Activated naive CD4-positive, alpha-beta T cell treated with anti-CD3 and anti-CD28 coated beads, Interleukin-2, amount 10 ng/mL, durations not matched to agents 7 days and 5 days (primary cell): ENCODE data around the gene SBF1.
A peak's percentile ranks its signal among the peaks of the same experiment; 100 is the strongest.

Experiments
- CTCF ChIA-PET: fragments of 350-600 bp; sonication (Branson Sonifier 250); formaldehyde crosslinking; loops from one replicate; lab custom pipeline; 2021; ENCODE audit warnings: antibody characterized with exemption; lab: Charles Lee
- DNase-seq: peaks from one replicate; pipeline ENCODE4 v3.0.0-alpha.2; 2020
- H3K27ac Mint-ChIP-seq: one replicate; pipeline ENCODE4 v1.8.0; 2021; ENCODE audit warnings: mild to moderate bottlenecking, moderate library complexity, mixed read lengths
- H3K27me3 Mint-ChIP-seq: one replicate; pipeline ENCODE4 v1.8.0; 2021; ENCODE audit warnings: mild to moderate bottlenecking, mixed read lengths
- H3K36me3 Mint-ChIP-seq: one replicate; pipeline ENCODE4 v1.8.0; 2021; ENCODE audit warnings: mixed read lengths
- H3K4me1 Mint-ChIP-seq: one replicate; pipeline ENCODE4 v1.8.0; 2021; ENCODE audit warnings: mixed read lengths
- H3K4me3 Mint-ChIP-seq: one replicate; pipeline ENCODE4 v1.8.0; 2021; ENCODE audit warnings: mild to moderate bottlenecking, moderate library complexity, mixed read lengths
- H3K9me3 Mint-ChIP-seq: one replicate; pipeline ENCODE4 v1.8.0; 2021; ENCODE audit warnings: mixed read lengths

SBF1 gene

DNA sequence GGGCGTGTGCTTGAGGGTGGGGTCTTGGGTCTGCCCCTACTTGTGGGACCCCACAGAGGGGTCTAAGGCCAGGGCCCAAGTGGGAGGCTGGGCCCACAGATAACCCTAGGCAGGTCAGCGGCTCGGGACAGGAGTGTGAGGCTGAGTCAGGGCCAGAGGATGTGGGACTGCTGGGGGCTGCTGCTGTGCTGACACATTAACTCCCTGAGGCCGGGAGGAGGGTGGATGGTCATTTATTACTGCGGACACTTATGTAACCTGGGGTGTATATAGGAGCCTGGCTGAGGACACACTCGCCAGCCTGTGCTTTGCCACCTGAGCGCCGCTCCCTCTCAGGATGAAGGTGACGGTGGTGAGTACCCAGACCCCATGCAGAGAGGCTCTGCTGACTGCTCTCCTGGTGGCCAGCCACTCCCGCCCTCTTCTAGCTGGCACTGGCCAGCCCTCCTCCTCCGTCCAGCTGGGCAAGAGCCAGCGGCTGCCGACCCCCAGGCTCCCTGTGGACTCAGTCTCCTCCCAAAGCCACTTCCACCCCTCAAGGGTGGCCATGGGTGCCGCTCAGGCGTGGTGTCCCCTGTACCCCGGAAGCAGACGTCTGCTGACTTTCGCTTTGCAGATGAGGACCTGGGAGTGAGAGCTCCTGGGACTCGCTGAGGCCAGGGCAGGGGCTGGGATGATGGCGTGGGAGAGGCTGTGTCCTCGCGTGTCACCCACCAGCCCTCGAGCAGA, 11.9 kb upstream of the SBF1 start, which contains the start of gene MIOX:
MIOX (plus strand) TSS at position 299 of the 729 bp plus-strand sequence; CDS start at position 338, 39 bp downstream.
- Mint-ChIP-seq H3K36me3 (no peaks in the 10 kb centered on the region), H3K27me3 (peaks cover 50% of the 10 kb centered on the region), H3K4me1 (peaks cover 16% of the 10 kb centered on the region), H3K4me3 (no peak within 1 kb of the TSS), H3K27ac (peak within 1 kb of the TSS; percentile 58), H3K9me3 (no peaks in the 10 kb centered on the region)
- CTCF ChIA-PET: interaction anchor here (0.7 to 2.0 kb wide), 2 partner anchors 11 to 12 kb away, joined by 4 to 10 read pairs; no protein-coding TSS in a partner anchor
- no peak for DNase-seq

DNA sequence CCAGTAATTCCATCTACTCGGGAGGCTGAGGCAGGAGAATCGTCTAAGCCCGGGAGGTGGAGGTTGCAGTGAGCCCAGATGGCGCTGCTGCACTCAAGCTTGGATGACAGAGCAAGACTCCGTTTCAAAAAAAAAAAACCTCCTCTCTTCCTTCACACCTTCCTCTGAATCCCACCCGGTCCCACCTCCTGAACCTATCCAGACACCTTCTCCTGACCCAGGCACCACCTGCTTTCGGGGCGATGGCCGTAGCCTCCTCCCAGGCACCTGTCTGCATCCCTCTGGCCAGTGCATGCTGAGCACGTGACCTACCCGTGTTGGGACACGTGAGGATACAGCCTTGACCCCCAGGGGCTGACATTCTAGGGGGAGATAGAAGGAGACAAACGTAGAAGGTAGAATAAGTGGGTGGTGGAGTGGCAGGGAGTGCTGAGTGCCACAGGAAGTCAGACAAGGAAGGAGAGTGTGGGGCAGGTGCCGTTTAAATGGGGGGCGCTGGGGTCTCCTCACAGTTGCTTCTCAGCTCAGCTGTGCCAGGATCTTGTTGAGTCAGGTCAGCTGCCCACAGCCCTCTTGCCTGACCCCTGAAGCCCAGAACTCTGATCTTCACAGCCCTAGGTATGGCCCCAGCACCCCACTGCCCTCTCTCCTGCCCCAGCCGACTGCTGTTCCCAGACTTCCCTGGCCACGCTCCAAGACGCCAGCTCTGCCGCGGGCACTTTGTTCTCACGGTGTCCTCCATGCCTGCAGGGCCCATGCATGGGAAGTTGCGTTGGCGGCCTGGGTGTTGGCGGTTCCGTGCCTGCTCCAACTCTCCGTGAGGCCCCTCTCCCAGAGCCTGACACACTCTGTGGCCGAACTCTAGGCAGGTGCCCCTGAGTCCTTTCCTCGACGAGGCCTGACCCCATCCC, 10.6 kb upstream of the SBF1 start:
- CTCF ChIA-PET: interaction anchor here (0.6 to 2.0 kb wide), 2 partner anchors 12 to 31 kb away, joined by 3 to 10 read pairs; no protein-coding TSS in a partner anchor
- Mint-ChIP-seq H3K4me1 (peaks cover 10% of the 10 kb centered on the region), H3K27me3 (peaks cover 46% of the 10 kb centered on the region), H3K27ac (no peak overlapping the region), H3K36me3 (no peaks in the 10 kb centered on the region), H3K9me3 (no peaks in the 10 kb centered on the region), H3K4me3 (no peak overlapping the region)
- no peak for DNase-seq

DNA sequence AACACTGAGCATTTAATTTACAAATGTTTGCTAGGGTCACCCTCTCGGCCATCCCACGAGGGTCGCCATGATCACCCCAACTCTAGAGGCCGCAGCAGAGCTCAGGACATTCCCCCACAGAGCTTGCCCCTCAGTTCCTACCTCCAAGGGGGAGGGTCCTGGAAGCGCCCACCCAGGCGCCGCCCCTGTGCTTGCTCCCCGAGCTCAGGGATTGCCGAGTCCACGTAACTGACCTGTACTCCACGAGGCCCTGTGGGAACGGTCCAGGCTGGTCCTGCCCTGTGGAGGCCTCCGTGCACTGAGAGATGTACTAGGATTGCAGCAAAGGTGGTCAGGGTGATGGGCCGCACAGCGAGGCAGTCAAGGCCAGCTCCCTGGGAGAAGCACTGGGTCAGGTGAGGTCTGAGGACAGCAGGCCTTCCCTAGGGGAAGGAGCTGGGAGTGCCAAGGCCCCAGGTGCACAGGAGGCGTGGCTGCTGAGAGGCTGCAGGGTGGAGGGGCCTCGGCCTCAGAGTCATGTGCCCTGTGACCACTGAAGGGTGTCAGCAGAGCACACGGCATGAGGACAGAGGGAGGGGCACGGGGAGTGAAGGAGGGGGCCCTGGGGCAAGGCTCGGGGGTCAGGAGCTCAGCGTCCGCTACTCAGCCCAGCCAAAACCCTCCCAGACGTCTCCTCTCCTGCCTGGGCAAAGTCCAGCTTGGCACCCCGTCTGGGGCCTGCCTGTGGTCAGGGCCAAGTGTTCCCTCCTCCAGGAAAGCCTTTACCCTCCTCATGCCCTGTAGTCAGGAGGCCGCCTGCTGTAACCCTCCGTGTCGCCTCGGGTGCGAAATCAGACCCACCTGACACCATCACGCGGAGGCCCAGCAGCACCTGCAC, 9.4 kb upstream of the SBF1 start:
- H3K4me3 Mint-ChIP-seq: no peak overlapping the region

DNA sequence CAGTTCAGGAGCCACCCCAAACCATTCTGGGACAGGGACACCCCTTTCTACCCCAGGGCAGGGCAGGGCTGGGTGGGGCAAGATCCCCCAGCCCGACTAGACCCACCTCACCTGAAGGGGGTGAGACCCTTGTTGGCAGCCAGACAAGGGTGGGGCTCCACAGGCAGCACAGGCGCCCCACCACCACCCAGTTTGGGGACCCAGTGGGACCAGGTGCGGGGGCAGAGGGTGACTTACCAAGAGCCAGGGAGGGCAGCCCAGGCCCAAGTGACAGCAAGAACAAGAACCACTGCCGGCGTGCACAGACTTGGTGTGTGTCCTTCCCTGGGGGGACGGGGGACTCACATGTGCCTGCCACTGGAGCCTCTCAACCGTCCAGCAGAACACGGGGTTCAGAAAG, 8.7 kb upstream of the SBF1 start:
- Mint-ChIP-seq H3K27ac (no peak overlapping the region), H3K36me3 (no peaks in the 10 kb centered on the region), H3K27me3 (peaks cover 65% of the 10 kb centered on the region), H3K4me1 (peaks cover 15% of the 10 kb centered on the region), H3K4me3 (no peak overlapping the region), H3K9me3 (no peaks in the 10 kb centered on the region)
- no peak for DNase-seq
- CTCF ChIA-PET: interaction anchor here (0.8 to 1.8 kb wide), 3 partner anchors 10 to 14 kb away, joined by 3 to 5 read pairs (median 4); no protein-coding TSS in a partner anchor

More for the DNA sequence above, 9.4 kb upstream of the SBF1 start:
- Mint-ChIP-seq H3K4me1 (peaks cover 15% of the 10 kb centered on the region), H3K9me3 (no peaks in the 10 kb centered on the region), H3K36me3 (no peaks in the 10 kb centered on the region), H3K27me3 (peaks cover 59% of the 10 kb centered on the region), H3K27ac (no peak overlapping the region)
- no peak for DNase-seq
- CTCF ChIA-PET: interaction anchor here (1.0 kb wide), 1 partner anchor 10 kb away, joined by 4 read pairs; no protein-coding TSS in a partner anchor

DNA sequence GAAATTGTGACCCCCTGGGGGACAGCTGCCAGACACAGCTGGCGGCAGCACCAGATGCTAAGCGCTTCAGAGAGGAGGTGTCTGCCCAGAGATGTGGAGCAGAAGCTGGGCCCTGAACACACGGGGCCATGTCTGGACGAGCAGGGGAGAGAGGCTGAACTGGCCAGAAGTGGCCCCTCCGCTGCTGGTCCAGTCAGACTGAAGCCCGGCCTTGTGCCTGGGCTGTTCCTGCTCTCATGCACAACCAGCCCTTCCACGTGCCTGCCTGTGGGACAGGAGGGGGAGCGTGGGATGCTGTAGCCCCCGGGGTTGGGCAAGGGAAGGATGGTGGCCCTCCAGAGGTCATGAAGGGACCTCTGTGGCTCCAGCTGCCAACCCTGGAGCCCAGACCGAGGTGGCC, 8.3 kb upstream of the SBF1 start:
- CTCF ChIA-PET: interaction anchor here (0.8 to 1.8 kb wide), 2 partner anchors 10 to 15 kb away, joined by 3 to 5 read pairs; no protein-coding TSS in a partner anchor

DNA sequence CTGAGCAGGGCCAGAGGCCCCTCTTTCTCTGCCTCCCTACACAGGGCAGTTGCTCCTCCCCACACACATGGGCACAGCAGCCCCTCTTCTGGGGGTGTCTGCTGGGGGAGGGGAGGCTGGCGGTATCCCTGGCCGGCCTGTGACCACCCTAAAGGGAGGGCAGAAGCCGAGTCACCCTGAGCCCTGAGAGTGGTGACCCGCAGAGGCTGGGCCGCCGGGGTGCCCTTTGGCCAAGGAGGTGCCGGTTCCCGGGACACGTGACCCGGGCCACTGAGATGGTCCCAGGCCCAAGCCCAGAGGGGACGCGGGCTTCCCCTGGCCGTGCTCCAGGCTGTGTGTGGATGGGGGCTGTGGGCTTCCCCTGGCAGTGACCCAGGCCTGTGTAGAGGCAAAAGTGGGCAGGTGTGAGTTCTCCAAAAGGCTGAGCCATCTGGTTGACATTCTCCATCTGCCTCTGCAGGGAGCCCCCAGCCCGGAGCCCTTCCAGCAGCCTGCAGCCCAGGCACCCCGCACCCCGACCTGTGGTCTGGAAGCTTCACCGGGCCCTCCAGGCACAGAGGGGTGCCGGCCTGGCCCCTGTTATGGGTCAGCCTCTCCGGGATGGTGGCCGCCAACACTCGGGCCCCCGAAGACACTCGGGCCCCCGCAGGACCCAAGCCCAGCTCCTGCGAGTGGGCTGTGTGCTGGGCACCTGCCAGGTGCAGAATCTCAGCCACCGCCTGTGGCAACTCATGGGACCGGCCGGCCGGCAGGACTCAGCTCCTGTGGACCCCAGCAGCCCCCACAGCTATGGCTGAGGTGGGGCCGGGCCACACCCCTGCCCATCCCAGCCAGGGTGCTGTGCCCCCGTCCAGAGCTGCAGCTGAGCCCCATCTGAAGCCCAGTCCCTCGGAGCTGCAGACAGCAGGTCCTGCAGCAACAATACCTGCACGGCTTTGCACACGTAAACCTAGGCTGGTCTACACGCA, 7.6 kb upstream of the SBF1 start:
- H3K27ac Mint-ChIP-seq: no peak overlapping the region
- no peaks in the 10 kb centered on the region for H3K36me3 Mint-ChIP-seq
- H3K4me1 Mint-ChIP-seq: peaks cover 15% of the 10 kb centered on the region
- peak overlapping the region; percentile 75 for H3K4me3 Mint-ChIP-seq
- CTCF ChIA-PET: interaction anchor here (0.8 to 1.8 kb wide), 2 partner anchors 9 to 16 kb away, joined by 3 to 5 read pairs; no protein-coding TSS in a partner anchor
- peaks cover 68% of the 10 kb centered on the region for H3K27me3 Mint-ChIP-seq
- DNase-seq: no peak
- H3K9me3 Mint-ChIP-seq: no peaks in the 10 kb centered on the region

More for the DNA sequence above, 8.3 kb upstream of the SBF1 start:
- Mint-ChIP-seq H3K9me3 (no peaks in the 10 kb centered on the region), H3K4me3 (peak overlapping the region; percentile 50), H3K4me1 (peaks cover 15% of the 10 kb centered on the region), H3K27me3 (peaks cover 68% of the 10 kb centered on the region), H3K36me3 (no peaks in the 10 kb centered on the region), H3K27ac (no peak overlapping the region)
- DNase-seq: no peak

DNA sequence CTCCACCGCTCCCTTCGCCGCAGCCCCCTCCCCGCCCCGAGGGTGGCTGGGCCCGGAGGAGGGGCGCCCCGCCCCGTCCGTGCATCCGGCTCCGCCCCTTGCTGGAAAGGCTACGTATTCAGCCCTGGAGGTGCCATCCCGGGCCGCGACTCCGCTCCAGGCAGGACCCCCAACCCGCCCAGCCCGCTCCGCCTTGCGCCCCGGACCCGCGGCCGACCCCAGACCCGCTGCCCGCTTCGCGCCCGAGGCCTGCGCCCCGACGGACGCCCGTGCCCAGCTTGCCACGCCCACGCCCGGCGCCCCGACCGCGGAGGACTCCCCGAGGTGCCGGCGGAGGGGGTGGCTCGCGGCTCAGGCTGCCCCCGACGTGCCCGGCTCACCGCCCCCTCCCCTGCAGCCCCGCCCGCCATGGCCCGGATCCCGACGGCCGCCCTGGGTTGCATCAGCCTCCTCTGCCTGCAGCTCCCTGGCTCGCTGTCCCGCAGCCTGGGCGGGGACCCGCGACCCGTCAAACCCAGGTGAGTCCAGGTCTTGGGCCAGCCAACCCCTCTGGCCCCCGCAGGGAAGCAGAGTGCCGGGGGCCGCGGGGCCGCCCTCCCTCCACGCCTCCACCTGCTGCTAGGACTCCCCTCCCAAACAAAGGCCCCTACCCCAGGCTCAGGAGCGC, 6.7 kb upstream of the SBF1 start, which contains the start of gene ADM2:
ADM2 (plus strand) TSS at position 104 of the 667 bp plus-strand sequence; CDS start at position 409, 305 bp downstream.
- CTCF ChIA-PET: interaction anchor here (1.8 kb wide), 1 partner anchor 16 kb away, joined by 5 read pairs; no protein-coding TSS in a partner anchor
- peaks cover 68% of the 10 kb centered on the region for H3K27me3 Mint-ChIP-seq
- H3K4me3 Mint-ChIP-seq: peak within 1 kb of the TSS; percentile 75
- no peak within 1 kb of the TSS for H3K27ac Mint-ChIP-seq
- peak; percentile 83 for DNase-seq
- no peaks in the 10 kb centered on the region for H3K36me3 Mint-ChIP-seq
- no peaks in the 10 kb centered on the region for H3K9me3 Mint-ChIP-seq
- peaks cover 21% of the 10 kb centered on the region for H3K4me1 Mint-ChIP-seq

DNA sequence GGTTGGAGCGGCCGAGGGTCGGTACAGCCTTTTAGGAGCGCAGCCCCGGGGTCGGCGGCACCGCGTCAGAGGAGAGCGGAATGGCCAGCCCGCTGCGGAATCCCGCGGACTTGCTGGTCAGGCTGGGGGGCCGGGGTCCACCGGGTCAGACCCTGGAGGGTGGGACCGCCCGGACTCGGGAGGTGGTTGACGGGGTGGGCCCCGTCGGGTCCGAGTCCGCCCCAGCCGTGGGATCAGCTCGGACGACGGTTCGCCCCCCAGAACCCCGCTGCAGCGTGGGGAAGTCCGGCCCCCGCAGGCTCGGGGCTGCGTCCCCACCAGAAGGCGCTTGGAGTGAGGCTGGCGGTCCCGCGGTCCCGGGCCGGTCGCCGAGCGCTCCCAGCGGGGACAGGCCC, 6.2 kb upstream of the SBF1 start:
- Mint-ChIP-seq H3K27me3 (peaks cover 64% of the 10 kb centered on the region), H3K4me1 (peaks cover 18% of the 10 kb centered on the region), H3K4me3 (peak overlapping the region; percentile 67), H3K36me3 (no peaks in the 10 kb centered on the region), H3K27ac (no peak overlapping the region), H3K9me3 (no peaks in the 10 kb centered on the region)
- DNase-seq: no peak
- CTCF ChIA-PET: no interaction called here

DNA sequence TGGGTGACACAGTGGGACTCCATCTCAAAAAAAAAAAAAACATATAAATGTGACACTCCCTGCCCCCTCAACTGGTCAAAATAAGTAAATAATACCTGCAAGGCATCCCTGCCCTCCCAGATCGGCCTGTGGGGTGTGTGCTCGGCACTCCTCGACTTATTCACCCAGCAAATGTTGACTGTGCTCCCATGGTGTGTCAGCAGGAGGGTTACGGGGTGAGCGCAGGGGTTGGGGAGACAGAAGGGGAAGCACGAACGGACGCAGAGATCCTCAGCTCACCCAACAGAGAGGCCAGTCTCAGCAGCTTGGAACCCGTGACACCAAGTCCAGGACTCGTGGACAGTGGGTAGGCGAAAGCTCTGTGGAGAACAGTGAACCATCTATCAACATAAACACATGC, 4.9 kb upstream of the SBF1 start:
- no peaks in the 10 kb centered on the region for H3K9me3 Mint-ChIP-seq
- peaks cover 21% of the 10 kb centered on the region for H3K4me1 Mint-ChIP-seq
- peaks cover 54% of the 10 kb centered on the region for H3K27me3 Mint-ChIP-seq
- peak overlapping the region; percentile 52 for H3K27ac Mint-ChIP-seq
- H3K4me3 Mint-ChIP-seq: peak overlapping the region; percentile 60
- DNase-seq: no peak
- CTCF ChIA-PET: interaction anchor here (0.9 to 1.3 kb wide), 3 partner anchors 9 to 23 kb away, joined by 3 read pairs; no protein-coding TSS in a partner anchor
- H3K36me3 Mint-ChIP-seq: no peaks in the 10 kb centered on the region

DNA sequence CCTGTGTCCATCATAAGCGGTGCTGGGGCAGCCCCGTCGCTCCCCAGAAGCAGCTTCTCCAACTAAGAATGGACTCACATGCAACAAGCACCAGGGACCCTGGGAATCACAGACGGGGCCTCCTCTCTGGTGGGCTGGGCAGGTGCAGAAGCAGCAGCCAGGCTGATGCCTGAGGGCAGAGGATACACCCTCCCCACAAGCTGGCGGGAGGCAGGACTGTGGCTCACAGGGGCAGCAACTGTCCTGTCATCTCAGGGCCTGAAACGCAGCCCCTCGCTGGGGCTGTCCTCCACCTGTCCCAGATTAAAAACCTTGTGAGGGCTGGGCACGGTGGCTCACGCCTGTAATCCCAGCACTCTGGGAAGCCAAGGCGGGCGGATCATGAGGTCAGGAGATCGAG, 3.1 kb upstream of the SBF1 start:
- Mint-ChIP-seq H3K27me3 (peaks cover 51% of the 10 kb centered on the region), H3K36me3 (peaks cover 5% of the 10 kb centered on the region), H3K9me3 (no peaks in the 10 kb centered on the region), H3K27ac (no peak overlapping the region), H3K4me3 (no peak overlapping the region), H3K4me1 (peaks cover 33% of the 10 kb centered on the region)
- CTCF ChIA-PET: no interaction called here
- no peak for DNase-seq

DNA sequence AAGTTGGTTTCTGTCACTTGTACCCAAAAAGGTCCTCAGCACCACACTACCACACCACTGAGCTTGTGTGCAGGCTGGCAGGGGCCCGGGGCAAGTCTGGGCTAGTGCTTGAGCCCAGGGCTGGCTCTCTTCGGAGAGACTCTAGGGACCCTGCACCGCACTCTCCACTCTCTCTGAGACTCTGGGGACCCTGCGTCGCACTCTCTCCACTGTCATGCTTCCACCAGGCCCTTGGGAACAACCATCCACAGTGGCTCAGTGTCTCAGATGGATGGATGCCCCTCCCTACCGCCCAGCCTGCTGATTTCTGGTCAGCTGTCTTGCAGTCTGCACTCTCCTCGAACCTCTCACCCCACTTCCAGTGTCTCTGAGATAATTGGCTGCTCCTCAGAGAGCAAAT, 2.0 kb upstream of the SBF1 start:
- peak overlapping the region; percentile 55 for H3K4me3 Mint-ChIP-seq
- CTCF ChIA-PET: no interaction called here

DNA sequence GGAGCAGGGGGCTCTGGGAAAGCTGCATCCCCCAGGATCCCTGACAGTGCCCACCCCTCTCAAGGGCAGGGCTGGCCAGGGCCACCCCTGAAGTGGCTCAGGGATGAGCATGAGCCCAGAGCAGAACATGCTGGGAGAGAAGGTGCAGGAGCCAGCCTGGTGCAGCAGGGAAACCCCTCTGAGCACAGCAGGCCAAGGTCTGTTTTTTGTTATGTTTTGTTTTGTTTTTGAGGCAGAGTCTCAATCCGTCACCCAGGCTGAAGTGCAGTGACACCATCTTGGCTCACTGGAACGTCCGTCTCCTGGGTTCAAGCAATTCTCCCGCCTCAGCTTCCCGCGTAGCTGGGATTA, 792 bp upstream of the SBF1 start:
- H3K4me3 Mint-ChIP-seq: peak overlapping the region; percentile 55
- CTCF ChIA-PET: no interaction called here
- no peak for DNase-seq
- peaks cover 41% of the 10 kb centered on the region for H3K27me3 Mint-ChIP-seq
- H3K4me1 Mint-ChIP-seq: peaks cover 54% of the 10 kb centered on the region
- H3K36me3 Mint-ChIP-seq: peaks cover 12% of the 10 kb centered on the region
- no peak overlapping the region for H3K27ac Mint-ChIP-seq
- H3K9me3 Mint-ChIP-seq: no peaks in the 10 kb centered on the region

More for the DNA sequence above, 2.0 kb upstream of the SBF1 start:
- Mint-ChIP-seq H3K9me3 (no peaks in the 10 kb centered on the region), H3K36me3 (peaks cover 10% of the 10 kb centered on the region), H3K4me1 (peaks cover 43% of the 10 kb centered on the region), H3K27me3 (peaks cover 47% of the 10 kb centered on the region), H3K27ac (peak overlapping the region; percentile 43)
- DNase-seq: no peak
